Ascending aorta (tissue), 2 donors: ENCODE results near the gene POLR1B. TPM values are rescaled to one million over a fixed set of nuclear protein-coding genes. Genes with fewer than 3 reads are reported as not detected.
A peak's percentile ranks its signal among the peaks of the same experiment; 100 is the strongest.
"Not testable (repeated sequence)": the region's sequence is repeated elsewhere in the genome, so short reads cannot be mapped to it uniquely, and the experiment has no call there.

Source experiments
- DNase-seq, 2 donors: peaks; one replicate each; pipeline ENCODE4 v3.0.0-alpha.2; 2019; ENCODE audit warnings: low spot score in 2 of 2
- H3K27ac ChIP-seq, 2 donors: fragments of 200-600 bp; sonication (generic); one replicate each; pipeline ENCODE4 v1.5.1; 2016 to 2017; ENCODE audit warnings: mild to moderate bottlenecking in 1 of 2
- H3K27me3 ChIP-seq: fragments of 200-600 bp; sonication (generic); one replicate; pipeline ENCODE4 v1.5.1; 2017
- H3K36me3 ChIP-seq, 2 donors: fragments of 200-600 bp; sonication (generic); one replicate each; pipeline ENCODE4 v1.5.1; 2016
- H3K4me1 ChIP-seq, 2 donors: fragments of 200-600 bp; sonication (generic); one replicate each; pipeline ENCODE4 v1.5.1; 2016 to 2017; ENCODE audit warnings: mild to moderate bottlenecking in 1 of 2
- H3K4me3 ChIP-seq, 2 donors: fragments of 200-600 bp; sonication (generic); one replicate each; pipeline ENCODE4 v1.5.1; 2016 to 2017; ENCODE audit warnings: mild to moderate bottlenecking in 1 of 2
- H3K9me3 ChIP-seq, 2 donors: fragments of 200-600 bp; sonication (generic); one replicate each; pipeline ENCODE4 v1.5.1; 2016
- intact Hi-C: fragments of 100-400 bp; cut with DNase I; formaldehyde crosslinking; loops from one replicate; pipeline ENCODE4 v1.15.1; 2023
- total RNA-seq: library from RNA; depleted of rRNA; stranded (reverse); fragments of >200 nt; gene quantifications from one replicate; pipeline ENCODE4 v1.1.0, GENCODE V29; 2016
- TF ChIP-seq, protein P1 (sequence below), 3 experiments: fragments of 200-600 bp in 2 of 3; fragments of 450-650 bp in 1 of 3; sonication (generic) in 2 of 3; IDR thresholded peaks; one replicate each; pipeline ENCODE4 v1.5.1; 2016 to 2019; ENCODE audit warnings: antibody characterized with exemption in 3 of 3, mild to moderate bottlenecking in 1 of 3, moderate library complexity in 1 of 3

Gene POLR1B
- total RNA-seq, 1 donor from 2014 or later: 3.6 TPM

DNA sequence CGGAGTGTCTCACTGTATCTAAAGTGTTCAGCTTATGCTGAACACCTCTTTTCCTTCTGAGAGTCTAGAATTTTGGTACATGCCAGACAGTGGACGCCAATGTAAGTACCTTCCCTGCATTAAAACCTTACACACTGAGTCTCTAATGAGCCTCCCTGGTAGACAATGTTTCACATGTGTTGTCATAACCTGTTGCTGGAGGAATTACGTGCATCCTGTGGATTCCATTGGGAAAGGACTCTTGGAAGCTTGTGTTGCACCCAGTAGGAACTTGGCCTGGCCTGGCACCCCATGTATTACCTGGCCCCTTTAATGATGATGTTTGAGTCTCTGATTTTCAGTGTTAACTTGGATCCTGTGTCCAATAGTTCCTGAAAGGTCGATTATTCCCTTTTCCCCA, 62.7 kb downstream of the POLR1B start:
- no peaks in the 10 kb centered on the region for H3K9me3 ChIP-seq
- intact Hi-C loops: no loop called here
- peak in 1 of 2 donors; percentile 13 for DNase-seq
- H3K27ac ChIP-seq: no peak overlapping the region
- H3K4me1 ChIP-seq: no peaks in the 10 kb centered on the region
- TF ChIP-seq, protein P1, sequence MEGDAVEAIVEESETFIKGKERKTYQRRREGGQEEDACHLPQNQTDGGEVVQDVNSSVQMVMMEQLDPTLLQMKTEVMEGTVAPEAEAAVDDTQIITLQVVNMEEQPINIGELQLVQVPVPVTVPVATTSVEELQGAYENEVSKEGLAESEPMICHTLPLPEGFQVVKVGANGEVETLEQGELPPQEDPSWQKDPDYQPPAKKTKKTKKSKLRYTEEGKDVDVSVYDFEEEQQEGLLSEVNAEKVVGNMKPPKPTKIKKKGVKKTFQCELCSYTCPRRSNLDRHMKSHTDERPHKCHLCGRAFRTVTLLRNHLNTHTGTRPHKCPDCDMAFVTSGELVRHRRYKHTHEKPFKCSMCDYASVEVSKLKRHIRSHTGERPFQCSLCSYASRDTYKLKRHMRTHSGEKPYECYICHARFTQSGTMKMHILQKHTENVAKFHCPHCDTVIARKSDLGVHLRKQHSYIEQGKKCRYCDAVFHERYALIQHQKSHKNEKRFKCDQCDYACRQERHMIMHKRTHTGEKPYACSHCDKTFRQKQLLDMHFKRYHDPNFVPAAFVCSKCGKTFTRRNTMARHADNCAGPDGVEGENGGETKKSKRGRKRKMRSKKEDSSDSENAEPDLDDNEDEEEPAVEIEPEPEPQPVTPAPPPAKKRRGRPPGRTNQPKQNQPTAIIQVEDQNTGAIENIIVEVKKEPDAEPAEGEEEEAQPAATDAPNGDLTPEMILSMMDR (IDR thresholded peaks at IDR 0.05): no peak
- no peaks in the 10 kb centered on the region for H3K36me3 ChIP-seq
- H3K27me3 ChIP-seq: no peaks in the 10 kb centered on the region
- H3K4me3 ChIP-seq: no peak overlapping the region

DNA sequence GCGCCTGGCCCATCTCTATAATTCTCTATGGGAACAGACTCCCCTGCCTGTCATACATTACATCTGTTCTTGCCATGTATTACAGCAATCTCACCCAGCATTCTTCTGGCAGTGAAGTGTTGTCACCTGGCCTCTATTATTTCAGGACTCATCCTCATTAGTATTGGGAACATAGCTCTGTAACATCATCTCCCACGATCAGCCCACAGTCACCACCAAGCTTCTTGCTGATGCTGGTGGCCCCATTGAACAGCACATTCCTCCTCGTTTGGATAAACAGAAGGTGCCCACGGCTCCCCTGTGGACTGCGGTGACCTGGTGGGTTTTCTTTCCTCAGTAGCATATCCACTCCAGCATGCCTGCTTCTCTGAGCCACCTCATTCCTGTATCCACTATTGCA, 63.7 kb downstream of the POLR1B start:
- H3K27me3 ChIP-seq: no peaks in the 10 kb centered on the region
- no peaks in the 10 kb centered on the region for H3K4me1 ChIP-seq
- intact Hi-C loops: no loop called here
- no peaks in the 10 kb centered on the region for H3K36me3 ChIP-seq
- H3K4me3 ChIP-seq: no peak overlapping the region
- no peaks in the 10 kb centered on the region for H3K9me3 ChIP-seq
- no peak overlapping the region for H3K27ac ChIP-seq
- peak in 1 of 2 donors; percentile 37 for DNase-seq
- TF ChIP-seq, protein P1 (IDR thresholded peaks at IDR 0.05): no peak

DNA sequence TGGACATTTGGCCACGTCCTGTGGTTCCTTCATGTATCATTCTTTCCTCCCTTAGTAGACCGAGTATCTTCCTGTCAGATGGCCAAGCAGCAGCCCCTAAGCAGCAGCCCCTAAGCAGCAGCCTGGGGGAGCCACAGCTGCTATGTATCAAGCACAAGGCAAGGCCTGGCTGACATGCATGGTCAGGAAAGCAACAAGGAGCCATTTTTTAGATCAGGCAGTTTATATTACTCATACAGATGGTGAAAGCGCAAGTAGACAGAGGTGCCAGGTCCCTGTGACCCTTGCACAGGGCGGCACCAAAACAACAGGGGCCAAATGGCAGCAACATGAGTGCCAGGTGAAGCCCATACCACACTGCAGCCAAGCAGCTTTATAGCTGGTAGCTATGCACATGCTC, 64.3 kb downstream of the POLR1B start:
- Histone ChIP-seq H3K27me3 (no peaks in the 10 kb centered on the region), H3K9me3 (no peaks in the 10 kb centered on the region), H3K4me3 (no peak overlapping the region), H3K36me3 (no peaks in the 10 kb centered on the region), H3K27ac (no peak overlapping the region), H3K4me1 (no peaks in the 10 kb centered on the region)
- peak in 1 of 2 donors; percentile 40 for DNase-seq
- TF ChIP-seq, protein P1 (IDR thresholded peaks at IDR 0.05): no peak
- intact Hi-C loops: no loop called here

DNA sequence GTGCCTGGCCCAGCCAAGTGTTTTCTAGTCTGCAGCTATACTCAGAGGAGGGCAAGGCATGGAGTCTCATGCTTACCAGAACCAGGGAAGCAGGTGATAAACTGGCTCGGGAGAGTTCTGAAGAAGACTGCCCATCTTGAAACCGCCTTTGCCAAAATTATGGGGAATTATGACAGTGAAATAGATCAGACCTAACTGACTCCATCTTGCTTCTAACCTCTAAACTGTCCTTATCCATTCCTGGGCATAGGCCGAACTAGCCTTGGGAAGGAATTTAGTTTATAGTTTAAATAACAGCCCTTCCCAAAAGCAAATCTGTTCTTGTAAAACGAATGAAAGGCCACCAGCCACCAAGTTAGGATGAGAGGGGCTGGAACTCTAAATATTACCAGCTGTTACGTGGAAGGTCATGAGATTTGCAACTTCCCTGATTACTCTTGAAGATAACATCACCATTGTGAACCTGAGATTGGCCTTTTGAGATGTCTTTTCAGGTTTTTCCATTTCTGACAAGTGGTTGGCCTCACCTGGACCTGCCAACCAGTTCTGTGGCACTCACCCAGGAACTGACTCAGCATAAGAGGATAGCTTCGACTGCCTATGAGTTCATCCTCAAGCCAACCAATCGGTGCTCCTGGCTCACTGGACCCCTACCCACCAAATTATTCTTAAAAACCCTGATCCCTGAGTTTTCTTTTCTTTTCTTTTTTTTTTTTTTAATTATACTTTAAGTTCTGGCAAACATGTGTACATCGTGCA, 65.6 kb downstream of the POLR1B start:
- TF ChIP-seq, protein P1 (IDR thresholded peaks at IDR 0.05): no peak
- no peaks in the 10 kb centered on the region for H3K9me3 ChIP-seq
- intact Hi-C loops: no loop called here
- no peak overlapping the region for H3K4me3 ChIP-seq
- no peaks in the 10 kb centered on the region for H3K36me3 ChIP-seq
- no peaks in the 10 kb centered on the region for H3K27me3 ChIP-seq
- no peak overlapping the region for H3K27ac ChIP-seq
- no peaks in the 10 kb centered on the region for H3K4me1 ChIP-seq
- peak in 1 of 2 donors; percentile 18 for DNase-seq

DNA sequence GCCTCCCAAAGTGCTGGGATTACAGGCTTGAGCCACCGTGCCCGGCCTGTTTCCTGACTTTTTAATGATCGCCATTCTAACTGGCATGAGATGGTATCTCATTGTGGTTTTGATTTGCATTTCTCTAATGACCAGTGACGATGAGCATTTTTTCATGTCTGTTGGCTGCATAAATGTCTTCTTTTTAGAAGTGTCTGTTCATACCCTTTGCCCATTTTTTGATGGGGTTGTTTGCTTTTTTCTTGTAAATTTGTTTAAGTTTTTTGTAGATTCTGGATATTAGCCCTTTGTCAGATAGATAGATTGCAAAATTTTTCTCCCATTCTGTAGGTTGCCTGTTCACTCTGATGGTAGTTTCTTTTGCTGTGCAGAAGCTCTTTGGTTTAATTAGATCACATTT, 67.1 kb downstream of the POLR1B start:
- DNase-seq: peak in 1 of 2 donors; percentile 8
- H3K4me3 ChIP-seq, intact Hi-C loops, H3K9me3 ChIP-seq, H3K27me3 ChIP-seq, H3K4me1 ChIP-seq, H3K36me3 ChIP-seq, H3K27ac ChIP-seq: not testable (repeated sequence)

DNA sequence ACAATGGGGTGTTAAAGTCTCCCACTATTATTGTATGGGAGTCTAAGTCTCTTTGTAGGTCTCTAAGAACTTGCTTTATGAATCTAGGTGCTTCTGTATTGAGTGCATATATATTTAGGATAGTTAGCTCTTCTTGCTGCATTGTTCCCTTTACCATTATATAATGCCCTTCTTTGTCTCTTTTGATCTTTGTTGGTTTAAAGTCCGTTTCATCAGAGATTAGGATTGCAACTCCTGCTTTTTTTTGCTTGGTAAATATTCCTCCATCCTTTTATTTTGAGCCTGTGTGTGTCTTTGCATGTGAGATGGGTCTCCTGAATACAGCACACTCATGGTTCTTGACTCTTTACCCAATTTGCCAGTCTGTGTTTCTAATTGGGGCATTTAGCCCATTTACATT, 70.0 kb downstream of the POLR1B start:
- H3K4me1 ChIP-seq, H3K27me3 ChIP-seq, H3K4me3 ChIP-seq, H3K36me3 ChIP-seq, DNase-seq, H3K27ac ChIP-seq, H3K9me3 ChIP-seq, intact Hi-C loops: not testable (repeated sequence)
